ENCODE data around the gene HDAC5. TPM values are rescaled to one million over a fixed set of nuclear protein-coding genes. Genes with fewer than 3 reads are reported as not detected.
"Not testable (repeated sequence)": the region's sequence is repeated elsewhere in the genome, so short reads cannot be mapped to it uniquely, and the experiment has no call there.

The HDAC5 gene
- total RNA-seq, 1 experiment from 2014 or later: 292 TPM

GRCh38 chr17:44111777-44112176, 11.7 kb downstream of the HDAC5 start:
- DNase-seq (ENCODE audit: low read depth): no peak

DNA sequence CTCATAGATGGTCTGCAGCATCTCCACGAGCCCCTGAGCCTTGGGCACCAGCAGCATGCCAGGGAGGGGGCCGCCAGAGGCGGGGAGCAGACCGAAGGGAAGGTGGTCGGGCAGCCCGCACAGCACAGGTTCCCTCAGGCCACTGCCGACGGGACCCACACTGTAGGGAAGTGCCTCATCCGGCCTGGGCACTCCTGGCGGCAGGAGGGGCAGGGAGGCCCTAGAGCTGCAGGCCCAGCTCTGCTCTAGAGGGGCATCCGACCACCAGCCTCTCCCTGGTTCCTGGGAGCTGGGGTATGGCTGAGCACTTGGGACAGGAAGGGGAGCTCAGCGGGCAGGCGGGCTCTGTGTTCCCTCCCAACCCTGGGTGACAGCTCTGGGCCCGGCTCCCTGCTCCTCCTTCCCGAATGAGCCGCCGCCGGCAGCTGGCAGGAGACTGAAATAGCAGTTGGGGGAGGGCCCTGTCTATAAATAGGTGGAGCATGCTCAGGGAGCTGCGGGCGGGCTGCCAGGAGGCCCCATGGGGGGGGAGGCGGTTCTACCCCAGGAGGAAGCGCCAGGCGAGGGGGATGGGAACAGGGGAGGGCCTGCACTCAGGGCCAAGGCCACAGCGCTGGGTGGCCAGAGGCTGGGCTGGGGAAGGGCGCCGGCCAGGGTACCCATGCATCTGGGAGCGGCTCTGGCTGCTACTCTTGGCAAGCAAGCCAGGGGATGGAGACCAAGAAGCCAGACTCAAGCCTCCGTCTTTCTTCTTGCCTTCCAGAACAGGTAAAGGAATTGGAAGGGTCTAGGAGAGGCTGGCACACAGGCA, 12.4 kb downstream of the HDAC5 start:
- peak; percentile 90 for DNase-seq (ENCODE audit: low read depth)

GRCh38 chr17:44110011-44110686, 13.3 kb downstream of the HDAC5 start:
- DNase-seq (ENCODE audit: low read depth): no peak

GRCh38 chr17:44109312-44109630, 14.2 kb downstream of the HDAC5 start:
- no peak for DNase-seq (ENCODE audit: low read depth)

GRCh38 chr17:44108440-44109311, 14.8 kb downstream of the HDAC5 start:
- DNase-seq (ENCODE audit: low read depth): peak; percentile 92

DNA sequence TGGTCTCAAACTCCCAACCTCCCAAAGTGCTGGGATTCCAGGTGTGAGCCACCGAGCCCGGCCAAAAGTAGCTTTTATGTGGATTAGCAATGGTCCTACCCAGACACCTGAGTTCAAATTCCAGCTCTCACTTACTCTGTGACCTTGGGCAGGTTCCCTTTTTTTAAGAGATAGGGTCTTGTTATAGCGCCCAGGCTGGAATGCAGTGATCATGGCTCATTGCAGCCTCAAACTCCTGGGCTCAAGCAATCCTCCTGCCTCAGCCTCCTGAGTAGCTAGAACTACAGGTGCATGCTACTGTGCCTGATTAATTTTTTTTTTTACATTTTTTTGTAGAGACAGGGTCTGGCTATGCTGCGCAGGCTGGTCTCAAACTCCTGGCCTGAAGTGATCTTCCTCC, 16.6 kb downstream of the HDAC5 start:
- DNase-seq (ENCODE audit: low read depth): no peak

GRCh38 chr17:44105941-44106340, 17.5 kb downstream of the HDAC5 start:
- DNase-seq (ENCODE audit: low read depth): no peak

- DNase-seq (ENCODE audit: low read depth): no peak
Observed at GRCh38 chr17:44105483-44105882, 18.0 kb downstream of the HDAC5 start.

DNA sequence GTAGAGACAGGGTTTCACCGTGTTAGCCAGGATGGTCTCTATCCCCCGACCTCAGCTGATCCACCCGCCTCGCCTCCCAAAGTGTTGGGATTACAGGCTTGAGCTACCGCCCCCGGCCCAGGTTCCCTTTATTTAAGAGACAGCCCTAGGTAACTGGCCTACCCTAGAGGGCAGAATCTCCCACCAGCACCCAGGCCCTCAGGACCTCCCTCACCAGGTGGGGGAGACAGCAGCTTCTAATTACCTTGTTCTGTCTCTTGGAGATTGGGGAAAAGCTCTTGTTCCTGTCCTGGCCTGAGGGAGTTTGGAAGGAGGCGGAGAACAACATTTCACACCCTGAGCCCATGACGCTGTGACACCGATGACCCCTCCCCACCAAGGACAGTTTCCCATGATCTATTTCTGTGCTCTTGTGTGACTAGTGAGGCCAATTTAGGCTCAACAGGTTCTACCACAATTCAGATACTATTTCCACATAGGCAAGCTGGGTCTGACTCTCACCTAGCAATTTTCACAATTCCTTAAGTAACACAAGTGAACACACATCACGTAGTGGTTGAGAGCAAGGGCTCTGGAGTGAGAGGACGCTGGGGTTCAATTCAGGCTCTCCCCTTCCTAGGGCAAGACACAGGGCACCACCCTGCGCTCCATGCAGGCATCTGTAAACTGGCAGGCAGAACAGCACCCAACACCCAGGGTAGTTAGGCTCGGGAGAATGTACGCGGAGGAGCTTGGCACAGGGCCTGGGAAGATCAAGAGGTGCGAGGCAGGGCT, 20.4 kb downstream of the HDAC5 start:
- DNase-seq (ENCODE audit: low read depth): no peak

DNA sequence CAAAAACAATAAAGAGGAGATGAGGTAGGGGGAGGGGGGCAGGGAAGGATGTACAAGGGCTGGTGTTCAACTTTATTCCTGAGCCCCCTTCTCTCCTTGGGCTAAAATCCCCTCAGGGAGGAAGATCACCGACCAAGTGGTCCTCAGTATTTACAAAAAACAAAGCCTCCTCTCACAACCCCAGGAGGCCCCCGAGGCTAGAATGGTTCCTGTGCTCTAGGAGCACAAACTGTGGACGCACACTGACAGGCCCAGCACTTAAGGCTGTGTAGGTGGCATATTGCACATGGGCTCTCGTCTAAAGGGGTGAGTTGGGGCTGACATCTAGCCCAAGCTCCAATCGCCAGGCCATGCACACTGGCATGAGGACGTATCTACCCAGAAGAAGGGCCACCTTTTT, 21.6 kb downstream of the HDAC5 start:
- DNase-seq (ENCODE audit: low read depth): not testable (repeated sequence)

GRCh38 chr17:44097110-44097958, 26.1 kb downstream of the HDAC5 start:
- DNase-seq (ENCODE audit: low read depth): peak; percentile 59

- DNase-seq (ENCODE audit: low read depth): peak; percentile 98
Observed at GRCh38 chr17:44095647-44096496, 27.6 kb downstream of the HDAC5 start.

- DNase-seq (ENCODE audit: low read depth): no peak
Observed at GRCh38 chr17:44095388-44095646, 28.1 kb downstream of the HDAC5 start.

- peak; percentile 61 for DNase-seq (ENCODE audit: low read depth)
Observed at GRCh38 chr17:44094701-44095387, 28.6 kb downstream of the HDAC5 start.

DNA sequence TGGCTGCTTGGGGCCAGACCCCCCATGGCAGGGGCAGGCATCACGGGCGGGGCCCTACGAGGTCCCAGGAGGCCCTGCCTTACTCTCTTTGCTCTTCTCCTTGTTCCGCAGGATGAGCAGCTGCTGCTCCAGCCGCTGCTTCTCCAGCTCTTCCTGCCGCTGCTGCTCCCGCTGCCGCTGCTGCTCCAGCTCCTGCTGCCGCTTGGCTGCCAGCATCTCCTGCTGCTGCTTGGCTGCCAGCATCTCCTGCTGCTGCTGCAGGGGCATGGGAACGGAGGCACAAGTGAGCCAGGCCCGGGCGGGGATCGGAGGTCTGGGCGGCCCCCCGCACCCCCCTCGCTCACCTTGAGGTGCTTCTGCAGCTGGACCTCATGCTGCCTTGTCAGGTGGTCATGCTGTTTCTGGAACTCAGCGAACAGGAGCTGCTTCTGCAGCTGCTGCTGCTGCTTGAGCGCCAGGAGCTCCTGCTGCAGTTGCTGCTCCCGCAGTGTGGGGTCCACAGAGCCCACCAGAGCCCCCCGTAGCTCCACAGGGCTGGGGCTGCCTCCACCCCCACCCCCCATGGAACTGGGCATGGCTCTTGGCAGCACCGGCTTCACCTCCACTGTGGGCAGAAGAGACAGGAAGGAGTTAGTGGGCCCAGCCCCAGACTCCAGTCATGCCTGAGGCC, 30.1 kb downstream of the HDAC5 start:
- DNase-seq (ENCODE audit: low read depth): peak; percentile 77

- no peak for DNase-seq (ENCODE audit: low read depth)
Observed at GRCh38 chr17:44092051-44092450, 31.4 kb downstream of the HDAC5 start.

GRCh38 chr17:44091200-44091997, 32.0 kb downstream of the HDAC5 start:
- DNase-seq (ENCODE audit: low read depth): no peak

DNA sequence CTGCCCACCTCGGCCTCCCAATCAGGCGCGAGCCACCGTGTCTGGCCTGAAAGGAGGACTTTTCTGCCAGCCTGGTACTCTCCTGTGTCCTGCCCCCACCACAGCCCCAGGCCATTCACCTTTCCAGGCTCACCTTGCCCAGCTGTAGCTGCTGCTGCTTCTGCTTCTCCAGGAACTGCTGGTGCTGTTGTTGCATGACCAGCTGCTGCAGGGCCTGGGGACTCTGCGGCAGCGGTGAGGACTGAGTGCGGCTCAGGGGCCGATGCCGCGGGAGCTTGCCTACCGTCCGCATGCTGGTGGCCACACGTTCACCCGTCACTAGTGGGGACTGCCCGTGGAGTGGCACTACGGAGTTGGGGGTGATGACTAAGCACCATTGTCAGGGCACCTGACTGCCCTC, 35.2 kb downstream of the HDAC5 start:
- DNase-seq (ENCODE audit: low read depth): no peak
